ENCODE measurements around the gene FCGR2B.
"Not testable (repeated sequence)": the region's sequence is repeated elsewhere in the genome, so short reads cannot be mapped to it uniquely, and the experiment has no call there.

Gene FCGR2B

DNA sequence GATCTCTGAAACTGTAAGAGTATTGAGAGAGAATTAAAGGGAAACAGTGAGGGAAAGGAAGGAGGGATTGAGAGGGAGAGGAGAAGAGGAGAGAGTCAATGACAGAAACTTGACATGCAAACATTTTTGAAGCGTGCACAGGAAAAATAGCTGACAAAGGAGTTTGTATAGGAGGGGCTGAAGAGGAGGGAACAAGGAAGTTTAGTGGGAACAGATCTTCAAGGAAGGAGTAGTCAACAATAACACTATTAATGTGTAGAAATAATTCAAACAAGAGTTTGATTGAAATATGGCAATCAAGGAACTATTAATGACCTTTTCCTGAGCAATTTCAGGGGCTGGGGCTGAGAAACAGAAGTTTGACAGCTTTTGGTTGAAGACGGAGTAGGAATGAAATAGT is 27.9 kb upstream of the FCGR2B start:
- H3K4me3 Mint-ChIP-seq; H3K9me3 Mint-ChIP-seq; H3K36me3 Mint-ChIP-seq (ENCODE audit: insufficient read depth); H3K27ac Mint-ChIP-seq (ENCODE audit: low read depth); ATAC-seq (replicated peaks; ENCODE audit: extremely low read depth, poor library complexity, severe bottlenecking); DNase-seq (ENCODE audit: low spot score in 2 of 2); H3K27me3 Mint-ChIP-seq: not testable (repeated sequence)
- peaks cover 20% of the 10 kb centered on the region for H3K4me1 Mint-ChIP-seq

DNA sequence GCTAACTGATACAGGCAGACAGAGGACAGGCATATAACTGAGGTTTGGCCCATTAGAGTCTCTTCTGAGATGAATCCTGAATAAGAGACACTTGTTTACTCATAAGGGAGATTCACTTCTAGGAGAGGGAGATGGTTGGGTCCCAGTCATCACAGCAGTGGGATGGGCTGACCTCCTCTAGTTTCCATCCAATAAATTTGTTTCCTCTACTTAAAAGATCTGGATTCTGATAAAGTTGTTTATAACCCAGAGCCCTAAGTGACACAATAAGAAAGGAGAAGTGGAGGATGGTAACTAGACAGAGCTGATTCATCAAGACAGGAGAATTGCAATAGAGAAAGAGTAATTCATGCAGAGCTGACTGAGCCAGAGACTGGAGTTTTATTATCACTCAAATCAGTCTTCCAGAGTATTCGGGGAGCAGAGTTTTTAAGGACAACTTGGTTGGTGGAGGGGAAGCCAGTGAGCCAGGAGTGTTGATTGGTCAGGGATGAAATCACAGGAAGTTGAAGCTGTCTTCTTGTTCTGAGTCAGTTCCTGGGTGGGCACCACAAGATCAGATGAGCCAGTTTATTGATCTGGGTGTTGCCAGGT is 26.7 kb upstream of the FCGR2B start:
- Mint-ChIP-seq H3K4me1 (peaks cover 20% of the 10 kb centered on the region), H3K27ac (ENCODE audit: low read depth) (peak overlapping the region; percentile 88), H3K4me3 (peak overlapping the region; percentile 37)
- not testable (repeated sequence) for H3K36me3 Mint-ChIP-seq (ENCODE audit: insufficient read depth); H3K27me3 Mint-ChIP-seq; DNase-seq (ENCODE audit: low spot score in 2 of 2); H3K9me3 Mint-ChIP-seq
- peak; percentile 56 for ATAC-seq (replicated peaks; ENCODE audit: extremely low read depth, poor library complexity, severe bottlenecking)

DNA sequence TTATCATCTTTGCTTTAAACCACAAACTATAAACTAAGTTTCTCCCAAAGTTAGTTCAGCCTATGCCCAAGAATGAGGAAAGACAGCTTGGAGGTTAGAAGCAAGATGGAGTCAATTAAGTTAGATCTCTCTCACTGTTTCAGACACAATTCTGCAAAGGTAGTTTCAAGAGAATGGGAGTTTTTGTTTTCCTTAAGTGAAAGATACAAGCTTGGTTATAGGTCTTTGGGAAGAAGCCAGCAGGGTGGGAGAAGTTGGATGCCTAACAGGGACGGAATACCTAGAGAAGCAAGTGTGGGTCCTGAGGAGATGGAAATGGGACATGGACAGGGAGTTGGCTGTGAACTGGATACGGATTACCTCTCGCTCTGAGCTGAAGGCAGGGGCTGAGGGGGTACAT is 26.0 kb upstream of the FCGR2B start:
- not testable (repeated sequence) for H3K36me3 Mint-ChIP-seq (ENCODE audit: insufficient read depth); H3K4me3 Mint-ChIP-seq; DNase-seq (ENCODE audit: low spot score in 2 of 2); H3K27me3 Mint-ChIP-seq; H3K9me3 Mint-ChIP-seq; ATAC-seq (replicated peaks; ENCODE audit: extremely low read depth, poor library complexity, severe bottlenecking)
- Mint-ChIP-seq H3K27ac (ENCODE audit: low read depth) (peak overlapping the region; percentile 88), H3K4me1 (peaks cover 21% of the 10 kb centered on the region)

DNA sequence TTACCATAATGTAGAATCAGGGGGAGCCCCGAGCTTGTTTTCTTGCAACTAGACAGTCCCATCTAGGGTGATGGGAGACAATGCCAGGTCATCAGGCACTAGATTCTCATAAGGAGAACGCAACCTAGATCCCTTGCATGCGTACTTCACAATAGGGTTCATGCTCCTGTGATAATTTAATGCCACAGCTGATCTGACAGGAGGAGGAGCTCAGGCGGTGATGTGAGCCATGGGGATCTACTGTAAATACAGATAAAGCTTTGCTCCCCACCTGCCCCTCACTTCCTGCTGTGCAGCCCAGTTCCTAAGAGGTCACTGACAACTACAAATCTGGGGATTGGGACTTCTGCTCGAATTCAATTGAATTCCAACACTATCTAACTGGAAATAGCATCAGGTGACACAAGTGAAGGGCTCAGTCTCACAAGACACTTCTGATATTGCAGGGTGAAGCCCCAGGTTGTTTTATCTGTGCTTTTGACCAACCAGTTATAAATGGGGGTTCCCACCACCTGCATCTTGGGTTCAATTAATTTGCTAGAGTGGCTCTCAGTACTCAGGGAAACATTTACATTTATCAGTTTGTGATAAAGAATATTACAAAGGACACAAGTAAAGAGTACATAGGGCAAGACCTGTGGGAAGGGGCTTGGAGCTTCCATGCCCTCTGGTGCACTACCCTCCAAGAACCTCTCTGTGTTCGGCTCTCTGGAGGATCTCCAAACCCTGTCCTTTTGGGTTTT is 24.5 kb upstream of the FCGR2B start:
- not testable (repeated sequence) for H3K4me3 Mint-ChIP-seq; H3K36me3 Mint-ChIP-seq (ENCODE audit: insufficient read depth); H3K27ac Mint-ChIP-seq (ENCODE audit: low read depth); DNase-seq (ENCODE audit: low spot score in 2 of 2); H3K27me3 Mint-ChIP-seq; ATAC-seq (replicated peaks; ENCODE audit: extremely low read depth, poor library complexity, severe bottlenecking); H3K9me3 Mint-ChIP-seq
- peaks cover 33% of the 10 kb centered on the region for H3K4me1 Mint-ChIP-seq

DNA sequence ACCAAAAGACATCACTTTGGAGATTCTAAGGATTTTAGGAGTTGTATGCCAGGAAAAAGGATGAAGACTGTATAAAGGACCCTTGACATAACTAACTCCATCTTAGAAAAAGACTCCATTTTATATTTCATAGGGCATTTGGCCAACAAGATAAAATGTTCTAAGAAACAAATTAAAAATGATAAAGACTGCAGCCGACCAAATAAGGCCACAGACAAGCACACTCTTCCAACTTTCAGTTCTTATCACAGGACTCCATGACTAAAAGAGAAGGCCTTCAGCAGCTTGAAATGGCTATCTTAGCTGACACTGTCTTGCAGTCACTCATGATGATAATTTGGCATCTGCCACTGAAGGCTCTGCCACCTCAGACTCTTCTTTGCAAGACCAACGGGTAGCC is 23.7 kb upstream of the FCGR2B start:
- H3K4me1 Mint-ChIP-seq, result peaks cover 36% of the 10 kb centered on the region
- not testable (repeated sequence) for H3K4me3 Mint-ChIP-seq; ATAC-seq (replicated peaks; ENCODE audit: extremely low read depth, poor library complexity, severe bottlenecking); H3K9me3 Mint-ChIP-seq; H3K27ac Mint-ChIP-seq (ENCODE audit: low read depth); DNase-seq (ENCODE audit: low spot score in 2 of 2); H3K36me3 Mint-ChIP-seq (ENCODE audit: insufficient read depth); H3K27me3 Mint-ChIP-seq

DNA sequence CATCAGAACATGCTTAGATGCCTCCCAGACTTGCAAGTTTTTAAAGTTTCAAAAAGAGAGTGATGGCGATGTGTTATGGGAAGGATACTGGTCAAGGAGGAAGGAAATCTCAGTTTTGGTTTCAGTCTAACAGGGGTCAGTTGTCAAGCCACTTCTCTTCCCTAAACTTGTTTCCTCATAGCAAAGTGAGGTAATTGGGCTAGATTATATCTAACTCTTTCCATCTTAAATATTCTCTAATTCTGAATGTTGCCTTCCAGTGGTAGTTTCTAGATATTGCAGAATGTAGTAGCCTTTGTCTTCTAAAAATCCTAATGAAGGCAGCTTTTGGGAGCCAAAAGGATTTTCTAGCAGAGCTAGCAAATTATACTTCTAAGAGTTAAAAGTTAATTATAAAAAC is 20.2 kb upstream of the FCGR2B start:
- H3K9me3 Mint-ChIP-seq; H3K27me3 Mint-ChIP-seq; H3K4me3 Mint-ChIP-seq; DNase-seq (ENCODE audit: low spot score in 2 of 2); H3K36me3 Mint-ChIP-seq (ENCODE audit: insufficient read depth); H3K27ac Mint-ChIP-seq (ENCODE audit: low read depth): not testable (repeated sequence)
- peak; percentile 60 for ATAC-seq (replicated peaks; ENCODE audit: extremely low read depth, poor library complexity, severe bottlenecking)
- H3K4me1 Mint-ChIP-seq, result peaks cover 21% of the 10 kb centered on the region

DNA sequence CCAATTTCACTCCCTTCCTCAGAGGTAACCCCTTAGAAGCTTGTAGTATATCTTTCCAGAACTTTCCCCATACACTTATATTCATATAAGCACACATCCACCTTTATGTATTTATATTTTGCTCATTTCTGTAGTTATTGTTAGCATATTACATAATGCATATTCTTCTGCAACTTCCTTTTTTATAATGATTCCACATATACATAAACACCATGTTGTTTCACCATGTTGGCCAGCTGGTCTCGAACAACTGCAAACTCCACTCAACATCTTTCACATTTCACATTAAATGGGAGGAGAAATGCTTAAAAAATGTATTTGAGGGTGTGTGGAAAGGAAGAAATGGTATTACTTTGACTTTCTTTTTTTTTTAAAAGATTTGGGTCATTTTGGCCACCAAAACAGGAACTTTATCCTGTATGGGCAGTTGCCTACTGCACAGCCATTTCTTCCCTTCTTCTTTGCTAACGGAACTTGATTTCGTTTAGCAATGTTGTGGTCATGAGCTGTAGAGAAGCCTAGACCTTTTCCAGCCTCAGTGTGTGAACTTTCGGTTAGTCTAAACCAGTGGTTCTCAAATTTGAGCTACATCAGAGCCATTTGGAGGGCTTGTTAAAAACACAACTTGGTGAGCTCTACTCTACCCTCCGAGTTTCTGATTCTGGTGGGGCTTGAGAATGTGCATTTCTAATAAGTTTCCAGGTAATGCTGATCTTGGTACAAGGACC is 19.3 kb upstream of the FCGR2B start:
- Mint-ChIP-seq H3K27ac (ENCODE audit: low read depth) (peak overlapping the region; percentile 42), H3K4me1 (peaks cover 23% of the 10 kb centered on the region)
- H3K27me3 Mint-ChIP-seq; H3K9me3 Mint-ChIP-seq; DNase-seq (ENCODE audit: low spot score in 2 of 2); H3K36me3 Mint-ChIP-seq (ENCODE audit: insufficient read depth); H3K4me3 Mint-ChIP-seq; ATAC-seq (replicated peaks; ENCODE audit: extremely low read depth, poor library complexity, severe bottlenecking): not testable (repeated sequence)

DNA sequence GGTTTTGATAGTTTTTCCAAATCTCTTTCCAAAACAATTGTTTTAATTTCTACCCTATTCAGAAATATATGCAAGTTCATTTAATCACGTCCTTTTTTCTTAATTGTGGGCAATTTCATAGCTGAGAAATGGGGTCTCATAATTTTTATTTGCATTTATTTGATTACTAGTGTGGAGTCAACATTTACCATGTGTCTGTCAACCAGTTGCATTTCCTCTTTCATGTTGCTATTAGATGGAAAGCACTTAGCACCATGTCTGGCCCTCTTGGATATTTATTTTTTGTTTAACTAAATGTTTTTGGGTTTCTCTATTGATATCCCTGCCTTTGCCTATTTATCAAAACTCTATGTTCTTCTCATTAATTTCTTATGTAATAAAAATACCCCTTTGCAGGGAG is 18.1 kb upstream of the FCGR2B start:
- not testable (repeated sequence) for H3K4me3 Mint-ChIP-seq; ATAC-seq (replicated peaks; ENCODE audit: extremely low read depth, poor library complexity, severe bottlenecking); H3K27me3 Mint-ChIP-seq; H3K36me3 Mint-ChIP-seq (ENCODE audit: insufficient read depth); DNase-seq (ENCODE audit: low spot score in 2 of 2); H3K9me3 Mint-ChIP-seq
- Mint-ChIP-seq H3K4me1 (peaks cover 23% of the 10 kb centered on the region), H3K27ac (ENCODE audit: low read depth) (peak overlapping the region; percentile 14)

DNA sequence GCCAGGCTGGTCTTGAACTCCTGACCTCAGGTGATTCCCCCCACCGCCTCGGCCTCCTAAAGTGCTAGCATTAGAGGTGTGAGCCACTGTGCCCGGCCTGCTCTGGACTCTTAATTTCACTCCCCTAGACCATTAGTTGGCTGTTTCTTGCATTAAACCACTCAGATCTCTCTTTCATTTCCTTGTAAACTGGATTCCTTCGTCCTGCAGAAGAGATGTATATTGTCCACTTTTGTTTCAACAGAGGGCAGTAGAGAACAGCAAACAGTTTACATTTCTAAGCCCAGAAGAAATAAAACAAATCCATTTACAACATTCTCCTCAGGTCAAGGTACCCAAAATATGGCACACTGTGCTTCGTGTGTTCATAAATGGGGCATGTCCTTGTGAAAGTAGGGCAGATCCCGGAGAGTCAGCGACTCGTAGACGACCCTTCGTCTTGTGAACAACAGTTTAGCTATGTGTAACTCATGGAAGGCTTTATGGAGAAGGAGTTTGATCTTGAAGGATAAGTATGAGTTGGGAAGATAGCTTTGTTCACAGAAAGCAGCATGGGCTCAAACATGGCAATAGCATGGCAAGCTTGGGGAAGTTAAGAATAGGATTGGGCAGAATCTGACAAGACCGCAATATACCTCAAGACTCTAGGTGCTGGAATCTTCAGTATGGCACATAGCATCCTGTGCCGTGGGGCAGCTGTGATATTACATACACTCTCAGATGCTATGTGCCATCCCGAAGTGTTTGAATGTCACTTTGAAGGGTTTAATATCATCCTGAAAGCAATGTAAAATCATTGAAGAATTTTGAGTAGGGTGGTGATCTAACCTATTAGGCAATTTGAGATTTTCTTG is 15.2 kb upstream of the FCGR2B start:
- H3K4me1 Mint-ChIP-seq, result peaks cover 14% of the 10 kb centered on the region
- H3K27ac Mint-ChIP-seq (ENCODE audit: low read depth); DNase-seq (ENCODE audit: low spot score in 2 of 2); H3K4me3 Mint-ChIP-seq; H3K9me3 Mint-ChIP-seq; H3K27me3 Mint-ChIP-seq; H3K36me3 Mint-ChIP-seq (ENCODE audit: insufficient read depth): not testable (repeated sequence)
- ATAC-seq (replicated peaks; ENCODE audit: extremely low read depth, poor library complexity, severe bottlenecking), result peak; percentile 50

DNA sequence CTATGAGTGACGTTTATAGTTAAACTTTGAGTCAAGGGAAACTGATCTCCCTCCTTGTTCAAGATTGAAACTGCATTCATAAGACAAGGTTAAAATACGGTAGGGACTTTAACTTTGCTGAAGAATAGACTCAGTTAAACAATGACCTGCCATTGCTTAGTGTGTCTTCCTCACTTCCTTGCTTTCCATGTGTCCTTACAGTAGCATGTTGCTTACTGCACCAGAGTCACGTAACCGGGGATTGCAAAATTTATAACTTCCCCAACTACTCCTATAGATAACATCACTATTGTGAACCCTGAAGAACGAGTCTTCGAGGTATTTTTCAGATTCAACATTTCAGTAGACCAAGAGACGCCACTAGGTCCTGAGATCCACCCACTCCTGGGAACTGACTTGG is 9.4 kb upstream of the FCGR2B start:
- H3K9me3 Mint-ChIP-seq; H3K36me3 Mint-ChIP-seq (ENCODE audit: insufficient read depth); DNase-seq (ENCODE audit: low spot score in 2 of 2); H3K4me3 Mint-ChIP-seq; H3K27me3 Mint-ChIP-seq; H3K4me1 Mint-ChIP-seq; H3K27ac Mint-ChIP-seq (ENCODE audit: low read depth); ATAC-seq (replicated peaks; ENCODE audit: extremely low read depth, poor library complexity, severe bottlenecking): not testable (repeated sequence)

DNA sequence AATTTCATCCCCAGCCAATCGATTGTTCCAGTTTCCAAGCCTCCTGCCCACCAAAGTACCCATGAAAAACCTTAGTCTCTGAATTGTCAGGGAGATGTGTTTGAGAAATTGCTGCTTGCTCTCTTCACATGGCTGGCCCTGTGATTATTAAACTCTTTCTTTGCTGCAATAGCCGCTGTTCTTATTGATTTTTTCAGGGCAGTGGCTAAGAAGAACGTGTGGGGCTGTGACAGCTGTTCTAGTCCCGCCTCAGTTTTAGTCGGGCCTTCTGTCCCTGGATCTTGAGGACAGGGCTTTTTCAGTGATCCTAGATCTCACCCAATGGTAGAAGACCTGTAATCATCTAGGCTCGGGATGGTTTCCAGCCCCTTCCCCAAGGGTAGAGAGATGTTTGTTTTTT is 9.0 kb upstream of the FCGR2B start:
- not testable (repeated sequence) for H3K27me3 Mint-ChIP-seq; H3K4me3 Mint-ChIP-seq; H3K36me3 Mint-ChIP-seq (ENCODE audit: insufficient read depth); DNase-seq (ENCODE audit: low spot score in 2 of 2); ATAC-seq (replicated peaks; ENCODE audit: extremely low read depth, poor library complexity, severe bottlenecking); H3K27ac Mint-ChIP-seq (ENCODE audit: low read depth); H3K4me1 Mint-ChIP-seq; H3K9me3 Mint-ChIP-seq

DNA sequence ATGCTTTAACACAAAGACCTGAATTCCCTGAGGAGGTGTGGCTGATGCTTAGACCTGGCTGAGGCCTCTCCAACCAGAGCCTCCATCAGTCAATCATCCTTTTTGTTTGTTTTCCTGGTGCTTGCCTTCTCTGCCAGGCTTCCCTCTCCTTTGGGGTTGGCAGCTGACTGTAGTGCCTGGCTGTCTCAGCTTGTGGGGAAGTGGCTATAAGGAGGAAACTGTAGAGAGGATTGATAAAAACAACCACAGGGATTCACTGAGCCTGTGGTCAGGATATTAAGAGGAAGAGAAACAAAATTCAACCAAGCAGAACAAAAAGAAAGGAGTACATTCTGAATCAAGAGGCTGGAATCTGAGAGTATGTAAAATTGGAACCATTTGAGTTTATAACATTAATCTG is 4.4 kb upstream of the FCGR2B start:
- H3K4me1 Mint-ChIP-seq; ATAC-seq (replicated peaks; ENCODE audit: extremely low read depth, poor library complexity, severe bottlenecking): not testable (repeated sequence)

More for the DNA sequence above, 4.4 kb upstream of the FCGR2B start:
- not testable (repeated sequence) for H3K4me3 Mint-ChIP-seq; H3K9me3 Mint-ChIP-seq; H3K27me3 Mint-ChIP-seq; DNase-seq (ENCODE audit: low spot score in 2 of 2); H3K36me3 Mint-ChIP-seq (ENCODE audit: insufficient read depth); H3K27ac Mint-ChIP-seq (ENCODE audit: low read depth)

Data from central memory CD8-positive, alpha-beta T cell (primary cell).